Right lobe of liver (tissue), 4 donors: Measurements from ENCODE around the gene CFAP210.

Experiments used
- CTCF ChIP-seq, 4 donors: fragments of 200-600 bp in 3 of 4; fragments of 450-650 bp in 1 of 4; IDR thresholded peaks; one replicate each; pipeline versions ENCODE4 v1.5.1 to v1.8.0; 2016 to 2022; ENCODE audit warnings: antibody characterized with exemption in 4 of 4, mild to moderate bottlenecking in 2 of 4
- POLR2A ChIP-seq: fragments of 450-650 bp; IDR thresholded peaks from one replicate; pipeline ENCODE4 v1.6.1; 2017; ENCODE audit warnings: antibody characterized with exemption, mild to moderate bottlenecking
- donor health status: DM: no; HTN: no; CAD: no.
- donor health status: DM: no; HTN: no; CAD: no.
- donor health status: DM: no; HTN: yes; CAD: no.

GRCh38 chr2:169694113-169694893 is at the start of gene CFAP210, which contains the start of gene PHOSPHO2:
- TF ChIP-seq CTCF (IDR thresholded peaks at IDR 0.05) = no peak
- TF ChIP-seq POLR2A = peak; percentile 92
